ENCODE results near the gene TSPAN11.

GRCh38 chr12:31004666-31005065 is 78.1 kb downstream of the TSPAN11 start:
- TF ChIP-seq CTCF (IDR thresholded peaks at IDR 0.05 in 8 of 11, conservative IDR thresholded peaks at IDR 0.05 in 3 of 11) (no peak), POLR2A (IDR thresholded peaks at IDR 0.05) (no peak), POLR2AphosphoS5 (IDR thresholded peaks at IDR 0.05) (no peak)

Data from spleen (tissue), 7 donors.